Breast epithelium (tissue), 4 donors: ENCODE data around the gene MYCN. TPM values are rescaled to one million over a fixed set of nuclear protein-coding genes. Genes with fewer than 3 reads are reported as not detected.

ENCODE experiments used
- DNase-seq, 2 donors: peaks; one replicate each; pipeline ENCODE4 v3.0.0-alpha.2; 2019; ENCODE audit warnings: low spot score in 2 of 2
- H3K27ac ChIP-seq, 2 donors: fragments of 200-600 bp; sonication (generic) in 1 of 2; one replicate each; pipeline ENCODE4 v1.5.1; 2016 to 2019; ENCODE audit warnings: mild to moderate bottlenecking in 1 of 2
- H3K27me3 ChIP-seq, 2 donors: fragments of 200-600 bp; sonication (generic) in 1 of 2; one replicate each; pipeline versions ENCODE4 v1.5.1 to v1.6.0; 2017 to 2019; ENCODE audit warnings: control low read depth in 1 of 2, mild to moderate bottlenecking in 1 of 2
- H3K36me3 ChIP-seq: fragments of 200-600 bp; one replicate; pipeline ENCODE4 v1.5.1; 2019
- H3K4me1 ChIP-seq, 2 donors: fragments of 200-600 bp; sonication (generic); one replicate each; pipeline ENCODE4 v1.5.1; 2016 to 2019; ENCODE audit warnings: control low read depth in 1 of 2
- H3K4me3 ChIP-seq, 3 donors: fragments of 200-600 bp; sonication (generic); 1 replicate in 2 of 3; 2 replicates in 1 of 3; pipeline ENCODE4 v1.5.1; 2016 to 2019; ENCODE audit warnings: mild to moderate bottlenecking in 3 of 3, moderate library complexity in 2 of 3
- H3K9me3 ChIP-seq, 2 donors: fragments of 200-600 bp; sonication (generic) in 1 of 2; one replicate each; pipeline ENCODE4 v1.5.1; 2016 to 2019; ENCODE audit warnings: control low read depth in 1 of 2
- CTCF ChIP-seq, 3 donors: fragments of 450-650 bp; IDR thresholded peaks; one replicate each; pipeline ENCODE4 v1.5.1; 2016 to 2017; ENCODE audit warnings: antibody characterized with exemption in 3 of 3, mild to moderate bottlenecking in 3 of 3, moderate library complexity in 3 of 3
- POLR2A ChIP-seq: fragments of 450-650 bp; IDR thresholded peaks from one replicate; pipeline ENCODE4 v1.6.1; 2016; ENCODE audit warnings: antibody characterized with exemption, mild to moderate bottlenecking, moderate library complexity
- POLR2AphosphoS5 ChIP-seq, 3 donors: sonication (generic); formaldehyde crosslinking; IDR thresholded peaks; one replicate each; pipeline ENCODE4 v1.6.1; 2017; ENCODE audit warnings: antibody characterized with exemption in 3 of 3
- intact Hi-C: fragments of 100-400 bp; cut with DNase I; formaldehyde crosslinking; loops from one replicate; pipeline ENCODE4 v1.15.1; 2023; ENCODE audit warnings: low total_unique reads
- total RNA-seq, 3 donors: library from RNA; depleted of rRNA; stranded (reverse); fragments of >200 nt; gene quantifications; one replicate each; pipeline ENCODE4 v1.1.0, GENCODE V29; 2016

The MYCN gene
- total RNA-seq, 3 donors from 2014 or later: 0.32 to 0.98 (median 0.59) TPM

DNA sequence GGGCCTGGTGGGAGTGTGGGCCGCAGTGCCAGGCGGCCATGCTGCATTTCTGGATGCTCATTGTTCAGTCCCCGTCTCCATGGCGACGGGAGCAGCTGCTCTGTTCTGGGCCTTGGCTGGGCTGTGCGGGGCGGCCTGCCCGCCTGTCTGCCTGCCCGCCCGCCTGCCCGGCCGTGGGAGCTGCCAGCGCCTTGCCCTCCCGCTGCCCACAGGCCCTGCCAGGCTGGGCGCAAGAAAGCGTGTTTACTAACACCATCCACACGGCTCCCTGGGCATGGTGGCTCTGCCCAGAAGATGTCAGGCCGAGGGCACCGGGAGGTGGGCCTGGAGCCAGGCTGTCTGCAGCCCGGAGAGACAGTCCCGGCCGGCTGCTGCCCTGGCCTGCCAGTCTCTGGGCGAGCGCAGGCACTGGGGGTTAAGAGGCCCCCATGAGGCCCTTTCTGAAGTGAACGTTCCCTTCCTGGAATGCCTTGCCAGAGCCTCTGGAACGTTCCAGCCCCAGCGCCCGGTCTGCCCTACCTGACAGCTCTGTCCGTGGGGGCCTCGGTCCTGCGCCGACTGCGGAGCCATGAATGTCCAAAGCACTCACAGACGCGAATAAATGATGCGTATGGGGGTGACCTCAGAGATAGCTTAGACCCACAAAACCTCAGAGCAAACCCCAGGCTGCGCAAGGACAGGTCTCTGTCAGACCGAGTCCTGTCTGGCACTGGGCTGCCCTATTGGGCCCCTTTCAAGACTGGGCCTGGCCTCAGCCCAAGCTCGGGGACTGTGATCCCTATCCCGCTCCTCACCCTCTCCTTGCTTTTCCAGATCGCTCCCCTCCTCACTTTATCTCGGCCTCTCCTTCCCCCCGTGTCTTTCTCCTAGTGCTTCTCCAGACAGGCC is 44.3 kb downstream of the MYCN start:
- Histone ChIP-seq H3K27me3 (no peaks in the 10 kb centered on the region), H3K4me1 (no peaks in the 10 kb centered on the region), H3K9me3 (no peaks in the 10 kb centered on the region), H3K4me3 (no peak overlapping the region), H3K36me3 (no peaks in the 10 kb centered on the region), H3K27ac (no peak overlapping the region)
- TF ChIP-seq POLR2AphosphoS5 (IDR thresholded peaks at IDR 0.05) (no peak), POLR2A (no peak), CTCF (IDR thresholded peaks at IDR 0.05) (no peak)
- intact Hi-C loops: no loop called here
- no peak for DNase-seq

DNA sequence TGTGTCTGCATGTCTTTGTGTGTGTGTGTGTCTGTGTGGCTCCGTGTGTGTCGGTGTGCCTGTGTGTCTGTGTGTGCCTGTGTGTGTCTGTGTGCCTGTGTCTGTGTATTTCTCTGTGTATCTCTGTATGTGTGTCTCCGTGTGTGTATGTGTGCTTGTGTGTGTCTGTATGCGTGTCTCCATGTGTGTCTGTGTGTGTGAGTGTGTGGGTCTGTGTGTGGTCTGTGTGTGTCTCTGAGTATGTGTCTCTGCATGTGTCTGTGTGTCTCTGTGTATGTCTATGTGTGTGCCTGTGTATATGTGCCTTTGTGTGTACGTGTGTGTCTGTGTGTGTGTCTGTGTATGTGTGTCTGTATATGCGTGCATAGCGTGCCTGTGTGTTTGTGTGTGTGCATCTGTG is 45.2 kb downstream of the MYCN start:
- H3K27me3 ChIP-seq: no peaks in the 10 kb centered on the region
- intact Hi-C loops: no loop called here
- no peaks in the 10 kb centered on the region for H3K4me1 ChIP-seq
- DNase-seq: no peak
- no peak overlapping the region for H3K4me3 ChIP-seq
- H3K27ac ChIP-seq: no peak overlapping the region
- no peak for TF ChIP-seq CTCF (IDR thresholded peaks at IDR 0.05)
- no peaks in the 10 kb centered on the region for H3K9me3 ChIP-seq
- no peaks in the 10 kb centered on the region for H3K36me3 ChIP-seq

GRCh38 chr2:15986068-15986560 is 45.8 kb downstream of the MYCN start:
- Histone ChIP-seq H3K4me3 (no peak overlapping the region), H3K27me3 (no peaks in the 10 kb centered on the region), H3K9me3 (no peaks in the 10 kb centered on the region), H3K36me3 (no peaks in the 10 kb centered on the region), H3K4me1 (no peaks in the 10 kb centered on the region), H3K27ac (no peak overlapping the region)
- intact Hi-C loops: no loop called here
- no peak for DNase-seq
- TF ChIP-seq POLR2AphosphoS5 (IDR thresholded peaks at IDR 0.05) (no peak), CTCF (IDR thresholded peaks at IDR 0.05) (no peak), POLR2A (no peak)

DNA sequence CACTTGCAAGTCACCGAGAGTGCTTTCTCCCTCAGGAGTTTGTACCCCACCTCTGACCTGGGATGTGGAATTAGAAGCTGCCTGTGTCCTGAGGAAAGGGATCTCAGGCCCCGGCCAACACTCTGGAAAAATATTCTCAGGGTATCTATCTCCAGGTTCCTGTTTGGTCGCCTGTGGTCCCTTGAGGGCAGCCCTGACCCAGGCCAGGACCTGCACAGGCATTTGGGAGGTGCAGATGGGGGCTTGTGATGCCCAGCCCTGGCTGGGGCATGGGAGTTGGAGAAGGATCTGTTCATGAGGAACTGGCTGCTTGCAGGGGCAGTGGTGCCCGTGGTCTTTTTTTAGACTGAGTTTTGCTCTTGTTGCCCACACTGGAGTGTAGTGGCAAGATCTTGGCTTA is 46.3 kb downstream of the MYCN start:
- Histone ChIP-seq H3K27ac (no peak overlapping the region), H3K4me3 (no peak overlapping the region), H3K4me1 (no peaks in the 10 kb centered on the region), H3K36me3 (no peaks in the 10 kb centered on the region), H3K9me3 (no peaks in the 10 kb centered on the region), H3K27me3 (no peaks in the 10 kb centered on the region)
- TF ChIP-seq CTCF (IDR thresholded peaks at IDR 0.05) (no peak), POLR2A (no peak), POLR2AphosphoS5 (IDR thresholded peaks at IDR 0.05) (no peak)
- intact Hi-C loops: no loop called here
- no peak for DNase-seq

- intact Hi-C loops: no loop called here
- TF ChIP-seq POLR2AphosphoS5 (IDR thresholded peaks at IDR 0.05) (no peak), CTCF (IDR thresholded peaks at IDR 0.05) (no peak), POLR2A (no peak)
- Histone ChIP-seq H3K4me1 (no peaks in the 10 kb centered on the region), H3K36me3 (no peaks in the 10 kb centered on the region), H3K27ac (no peak overlapping the region), H3K4me3 (no peak overlapping the region), H3K27me3 (no peaks in the 10 kb centered on the region), H3K9me3 (no peaks in the 10 kb centered on the region)
- no peak for DNase-seq
Observed at GRCh38 chr2:15988733-15989132, 48.4 kb downstream of the MYCN start.
